ENCODE results near the gene CYS1. TPM values are rescaled to one million over a fixed set of nuclear protein-coding genes. Genes with fewer than 3 reads are reported as not detected.
"Not testable (repeated sequence)": the region's sequence is repeated elsewhere in the genome, so short reads cannot be mapped to it uniquely, and the experiment has no call there.

Gene CYS1
- polyA plus RNA-seq, 1 donor (not counting 4 experiments of a cell fraction or from before 2014, with no cell fraction given) = 0.14 TPM

DNA sequence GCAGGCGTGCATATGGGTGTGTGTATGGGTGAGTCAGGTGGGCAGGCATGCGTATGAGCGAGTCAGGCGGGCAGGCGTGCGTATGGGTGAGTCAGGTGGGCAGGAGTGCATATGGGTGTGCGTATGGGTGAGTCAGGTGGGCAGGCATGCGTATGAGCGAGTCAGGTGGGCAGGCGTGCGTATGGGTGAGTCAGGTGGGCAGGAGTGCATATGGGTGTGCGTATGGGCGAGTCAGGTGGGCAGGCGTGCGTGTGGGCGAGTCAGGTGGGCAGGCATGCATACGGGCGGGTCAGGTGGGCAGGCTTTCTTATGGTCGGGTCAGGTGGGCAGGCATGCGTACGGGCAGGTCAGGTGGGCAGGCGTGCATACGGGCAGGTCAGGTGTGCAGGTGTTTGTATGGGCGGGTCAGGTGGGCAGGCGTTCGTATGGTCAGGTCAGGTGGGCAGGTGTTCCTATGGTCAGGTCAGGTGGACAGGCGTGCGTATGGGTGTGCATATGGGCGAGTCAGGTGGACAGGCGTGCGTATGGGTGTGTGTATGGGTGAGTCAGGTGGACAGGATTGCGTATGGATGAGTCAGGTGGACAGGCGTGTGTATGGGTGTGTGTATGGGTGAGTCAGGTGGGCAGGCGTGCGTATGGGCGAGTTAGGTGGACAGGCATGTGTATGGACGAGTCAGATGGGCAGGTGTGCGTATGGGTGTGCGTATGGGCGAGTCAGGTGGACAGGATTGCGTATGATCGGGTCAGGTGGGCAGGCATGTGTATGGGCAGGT, 65.6 kb downstream of the CYS1 start:
- dilution Hi-C loops (cut with MboI; ENCODE audit: extremely low pct_ligation_motif_present, low sequenced_read_pairs) = no loop called here
- no peaks in the 10 kb centered on the region for H3K79me2 ChIP-seq (ENCODE audit: control insufficient read depth, insufficient read depth, low read length)
- H3K27me3 ChIP-seq (ENCODE audit: control insufficient read depth, extremely low read depth, insufficient read depth, low read length) = no peaks in the 10 kb centered on the region
- H3K9me3 ChIP-seq (ENCODE audit: control insufficient read depth, low read depth, low read length) = peaks cover 19% of the 10 kb centered on the region
- no peaks in the 10 kb centered on the region for H3K9me1 ChIP-seq (ENCODE audit: control insufficient read depth, extremely low read depth, insufficient read depth, low read length)
- H3K4me1 ChIP-seq (ENCODE audit: control insufficient read depth, extremely low read depth, insufficient read depth, low read length) = peaks cover 8% of the 10 kb centered on the region
- TF ChIP-seq, protein P1, sequence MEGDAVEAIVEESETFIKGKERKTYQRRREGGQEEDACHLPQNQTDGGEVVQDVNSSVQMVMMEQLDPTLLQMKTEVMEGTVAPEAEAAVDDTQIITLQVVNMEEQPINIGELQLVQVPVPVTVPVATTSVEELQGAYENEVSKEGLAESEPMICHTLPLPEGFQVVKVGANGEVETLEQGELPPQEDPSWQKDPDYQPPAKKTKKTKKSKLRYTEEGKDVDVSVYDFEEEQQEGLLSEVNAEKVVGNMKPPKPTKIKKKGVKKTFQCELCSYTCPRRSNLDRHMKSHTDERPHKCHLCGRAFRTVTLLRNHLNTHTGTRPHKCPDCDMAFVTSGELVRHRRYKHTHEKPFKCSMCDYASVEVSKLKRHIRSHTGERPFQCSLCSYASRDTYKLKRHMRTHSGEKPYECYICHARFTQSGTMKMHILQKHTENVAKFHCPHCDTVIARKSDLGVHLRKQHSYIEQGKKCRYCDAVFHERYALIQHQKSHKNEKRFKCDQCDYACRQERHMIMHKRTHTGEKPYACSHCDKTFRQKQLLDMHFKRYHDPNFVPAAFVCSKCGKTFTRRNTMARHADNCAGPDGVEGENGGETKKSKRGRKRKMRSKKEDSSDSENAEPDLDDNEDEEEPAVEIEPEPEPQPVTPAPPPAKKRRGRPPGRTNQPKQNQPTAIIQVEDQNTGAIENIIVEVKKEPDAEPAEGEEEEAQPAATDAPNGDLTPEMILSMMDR (optimal IDR thresholded peaks at IDR 0.05 in 1 of 3, IDR thresholded peaks at IDR 0.05 in 1 of 3, conservative IDR thresholded peaks at IDR 0.05 in 1 of 3; ENCODE audit: extremely low read depth in 1 of 3, insufficient read depth in 2 of 3, low read length in 3 of 3) = no peak
- no peak for TF ChIP-seq EZH2 (IDR thresholded peaks at IDR 0.05; ENCODE audit: low read length)
- FAIRE-seq (no peak), DNase-seq (ENCODE audit: low read depth, low spot score) (peak; percentile 99)
- H3K27ac ChIP-seq (ENCODE audit: control insufficient read depth, insufficient read depth, low read length) = peak overlapping the region; percentile 73
- H3K36me3 ChIP-seq (ENCODE audit: control insufficient read depth in 2 of 2, extremely low read depth in 1 of 2, insufficient read depth in 2 of 2, low read length in 2 of 2) = no peaks in the 10 kb centered on the region
- H2AFZ ChIP-seq (ENCODE audit: control insufficient read depth, low read length) = no peak overlapping the region
- no peak overlapping the region for H3K4me2 ChIP-seq (ENCODE audit: control insufficient read depth, extremely low read depth, insufficient read depth, low read depth, low read length)
- H4K20me1 ChIP-seq (ENCODE audit: control insufficient read depth, extremely low read depth, insufficient read depth, low read length) = no peaks in the 10 kb centered on the region
- H3K4me3 ChIP-seq (ENCODE audit: control insufficient read depth in 2 of 3, extremely low read depth in 1 of 3, insufficient read depth in 2 of 3, low read depth in 1 of 3, low read length in 3 of 3) = no peak overlapping the region
- no peak overlapping the region for H3K9ac ChIP-seq (ENCODE audit: control insufficient read depth, extremely low read depth, insufficient read depth, low read length)

DNA sequence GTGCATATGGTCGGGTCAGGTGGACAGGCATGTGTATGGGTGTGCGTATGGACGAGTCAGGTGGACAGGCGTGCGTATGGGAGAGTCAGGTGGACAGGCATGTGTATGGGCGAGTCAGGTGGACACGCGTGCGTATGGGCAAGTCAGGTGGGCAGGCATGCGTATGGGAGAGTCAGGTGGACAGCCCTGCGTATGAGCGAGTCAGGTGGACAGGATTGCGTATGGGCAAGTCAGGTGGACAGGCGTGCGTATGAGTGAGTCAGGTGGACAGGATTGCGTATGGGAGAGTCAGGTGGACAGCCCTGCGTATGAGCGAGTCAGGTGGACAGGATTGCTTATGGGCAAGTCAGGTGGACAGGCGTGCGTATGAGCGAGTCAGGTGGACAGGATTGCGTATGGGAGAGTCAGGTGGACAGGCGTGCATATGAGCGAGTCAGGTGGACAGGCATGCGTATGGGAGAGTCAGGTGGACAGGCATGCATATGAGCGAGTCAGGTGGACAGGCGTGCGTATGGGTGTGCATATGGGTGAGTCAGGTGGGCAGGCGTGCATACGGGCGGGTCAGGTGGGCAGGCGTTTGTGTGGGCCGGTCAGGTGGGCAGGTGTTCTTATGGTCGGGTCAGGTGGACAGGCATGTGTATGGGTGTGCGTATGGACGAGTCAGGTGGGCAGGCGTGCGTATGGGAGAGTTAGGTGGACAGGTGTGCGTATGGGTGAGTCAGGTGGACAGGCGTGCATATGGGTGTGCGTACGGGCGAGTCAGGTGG, 66.4 kb downstream of the CYS1 start:
- H2AFZ ChIP-seq (ENCODE audit: control insufficient read depth, low read length); H3K9me1 ChIP-seq (ENCODE audit: control insufficient read depth, extremely low read depth, insufficient read depth, low read length); dilution Hi-C loops (cut with MboI; ENCODE audit: extremely low pct_ligation_motif_present, low sequenced_read_pairs); H3K4me2 ChIP-seq (ENCODE audit: control insufficient read depth, extremely low read depth, insufficient read depth, low read depth, low read length); H3K9ac ChIP-seq (ENCODE audit: control insufficient read depth, extremely low read depth, insufficient read depth, low read length); FAIRE-seq; DNase-seq (ENCODE audit: low read depth, low spot score); H3K4me3 ChIP-seq (ENCODE audit: control insufficient read depth in 2 of 3, extremely low read depth in 1 of 3, insufficient read depth in 2 of 3, low read depth in 1 of 3, low read length in 3 of 3); H3K79me2 ChIP-seq (ENCODE audit: control insufficient read depth, insufficient read depth, low read length); H3K4me1 ChIP-seq (ENCODE audit: control insufficient read depth, extremely low read depth, insufficient read depth, low read length); H3K27me3 ChIP-seq (ENCODE audit: control insufficient read depth, extremely low read depth, insufficient read depth, low read length); H4K20me1 ChIP-seq (ENCODE audit: control insufficient read depth, extremely low read depth, insufficient read depth, low read length); H3K36me3 ChIP-seq (ENCODE audit: control insufficient read depth in 2 of 2, extremely low read depth in 1 of 2, insufficient read depth in 2 of 2, low read length in 2 of 2): not testable (repeated sequence)
- peaks cover 19% of the 10 kb centered on the region for H3K9me3 ChIP-seq (ENCODE audit: control insufficient read depth, low read depth, low read length)
- peak overlapping the region; percentile 43 for H3K27ac ChIP-seq (ENCODE audit: control insufficient read depth, insufficient read depth, low read length)
